RCC 7860 (cell line): ENCODE measurements around the gene TAF8.

Source experiments
- DNase-seq: peaks from one replicate; pipeline ENCODE4 v3.0.0-alpha.2; 2015; ENCODE audit warnings: low spot score
- FAIRE-seq: peaks from 2 replicates; lab custom pipeline; 2012; peaks lifted over from hg19 to GRCh38; lab: Jason Lieb, UNC

TAF8 gene

GRCh38 chr6:42120895-42121865 is 70.9 kb downstream of the TAF8 start:
- FAIRE-seq: peak; percentile 80

GRCh38 chr6:42123379-42124103 is 73.2 kb downstream of the TAF8 start:
- FAIRE-seq (no peak), DNase-seq (no peak)

More at GRCh38 chr6:42120895-42121865, 70.9 kb downstream of the TAF8 start:
- DNase-seq: peak; percentile 81

GRCh38 chr6:42124223-42124836 is 74.0 kb downstream of the TAF8 start:
- DNase-seq (no peak), FAIRE-seq (no peak)

- DNase-seq (no peak), FAIRE-seq (no peak)
Observed at GRCh38 chr6:42125231-42125630, 74.9 kb downstream of the TAF8 start.

- DNase-seq (no peak), FAIRE-seq (no peak)
Observed at GRCh38 chr6:42125663-42126062, 75.3 kb downstream of the TAF8 start.

GRCh38 chr6:42128460-42129359 is 78.4 kb downstream of the TAF8 start:
- DNase-seq: no peak
- no peak for FAIRE-seq

GRCh38 chr6:42129360-42129676 is 79.0 kb downstream of the TAF8 start:
- FAIRE-seq (no peak), DNase-seq (no peak)

GRCh38 chr6:42131531-42131930 is 81.2 kb downstream of the TAF8 start:
- DNase-seq (peak; percentile 53), FAIRE-seq (no peak)

- FAIRE-seq: no peak
- no peak for DNase-seq
Observed at GRCh38 chr6:42133926-42134325, 83.6 kb downstream of the TAF8 start.

- FAIRE-seq (no peak), DNase-seq (no peak)
Observed at GRCh38 chr6:42135161-42135560, 84.8 kb downstream of the TAF8 start.

- no peak for FAIRE-seq
- no peak for DNase-seq
Observed at GRCh38 chr6:42135722-42136121, 85.4 kb downstream of the TAF8 start.

GRCh38 chr6:42136508-42137193 is 86.3 kb downstream of the TAF8 start:
- peak; percentile 60 for DNase-seq
- peak; percentile 7 for FAIRE-seq
